GM12878 (cell line): ENCODE results near the gene MEDAG.

ENCODE experiments used
- BHLHE40 ChIP-seq, 2 experiments: fragments of 450-650 bp in 1 of 2; IDR thresholded peaks; 2 replicates each; pipeline ENCODE4 v1.6.1; 2011 to 2017; ENCODE audit warnings: low read depth in 2 of 2, borderline replicate concordance in 1 of 2, improper control_type of control experiment in 1 of 2, low read length in 1 of 2, mild to moderate bottlenecking in 1 of 2
- CTCF ChIP-seq, 3 experiments: IDR thresholded peaks in 2 of 3; conservative IDR thresholded peaks in 1 of 3; 2 replicates each; pipeline ENCODE4 v1.5.1; 2011; ENCODE audit warnings: low read depth in 3 of 3, low read length in 3 of 3, mild to moderate bottlenecking in 3 of 3, control low read depth in 2 of 3, moderate library complexity in 2 of 3, inconsistent platforms in 1 of 3, mixed read lengths in 1 of 3; ENCODE audit not compliant: control insufficient read depth in 2 of 3, insufficient read depth in 1 of 3; ENCODE audit errors: extremely low read depth in 1 of 3
- MAX ChIP-seq: IDR thresholded peaks from 2 replicates; pipeline ENCODE4 v1.6.1; 2012; ENCODE audit warnings: low read depth, low read length, improper control_type of control experiment
- POLR2A ChIP-seq: IDR thresholded peaks from 2 replicates; pipeline ENCODE4 v1.6.1; 2011; ENCODE audit warnings: low read depth, mild to moderate bottlenecking, low read length
- RBBP5 ChIP-seq: fragments of 200-600 bp; sonication (generic); conservative IDR thresholded peaks from 2 replicates; pipeline ENCODE4 v1.6.1; 2016
- RCOR1 ChIP-seq: conservative IDR thresholded peaks from 2 replicates; pipeline ENCODE4 v1.6.1; 2012; ENCODE audit warnings: low read depth, low read length, improper control_type of control experiment
- SREBF2 ChIP-seq: IDR thresholded peaks from 2 replicates; pipeline ENCODE4 v1.6.1; 2012; ENCODE audit warnings: mild to moderate bottlenecking, low read length
- ZBTB4 ChIP-seq: fragments of 450-650 bp; formaldehyde crosslinking; IDR thresholded peaks from 2 replicates; pipeline ENCODE4 v1.4.0; 2022; ENCODE audit warnings: mild to moderate bottlenecking, moderate library complexity

GRCh38 chr13:30869491-30869890, 36.6 kb upstream of the MEDAG start:
- TF ChIP-seq CTCF (IDR thresholded peaks at IDR 0.05 in 2 of 3, conservative IDR thresholded peaks at IDR 0.05 in 1 of 3; ENCODE audit: control insufficient read depth in 2 of 3, extremely low read depth in 1 of 3, insufficient read depth in 1 of 3, low read depth in 3 of 3, low read length in 3 of 3) (no peak), BHLHE40 (IDR thresholded peaks at IDR 0.05; ENCODE audit: borderline replicate concordance in 1 of 2, low read depth in 2 of 2, low read length in 1 of 2) (no peak), MAX (no peak), POLR2A (no peak), RCOR1 (no peak), RBBP5 (no peak), SREBF2 (no peak), ZBTB4 (CRISPR knock-in tag) (no peak)
